Endodermal cell (in vitro differentiated cells): ENCODE measurements around the gene ZNF280D. TPM values are rescaled to one million over a fixed set of nuclear protein-coding genes. Genes with fewer than 3 reads are reported as not detected.
"Not testable (repeated sequence)": the region's sequence is repeated elsewhere in the genome, so short reads cannot be mapped to it uniquely, and the experiment has no call there.

ENCODE experiments used
- DNase-seq: peaks from one replicate; pipeline ENCODE4 v3.0.0-alpha.2; 2017
- H3K27ac ChIP-seq: 2 replicates; pipeline ENCODE4 v1.5.1; 2013; ENCODE audit warnings: mild to moderate bottlenecking, low read depth, low read length, moderate library complexity
- H3K27me3 ChIP-seq: 2 replicates; pipeline ENCODE4 v1.6.1; 2013; ENCODE audit warnings: mild to moderate bottlenecking, low read length, moderate library complexity; ENCODE audit not compliant: insufficient read depth, control insufficient read depth, poor library complexity, severe bottlenecking
- H3K36me3 ChIP-seq: 2 replicates; pipeline ENCODE4 v1.7.0; 2013; ENCODE audit warnings: mild to moderate bottlenecking, low read length, moderate library complexity; ENCODE audit not compliant: control insufficient read depth, insufficient read depth
- H3K4me1 ChIP-seq: one replicate; pipeline ENCODE4 v1.7.0; 2013; ENCODE audit warnings: low read length; ENCODE audit not compliant: control insufficient read depth, insufficient read depth
- H3K4me3 ChIP-seq: 2 replicates; pipeline ENCODE4 v1.5.1; 2013; ENCODE audit warnings: mild to moderate bottlenecking, low read length, moderate library complexity
- H3K9ac ChIP-seq: 2 replicates; pipeline ENCODE4 v1.6.1; 2013; ENCODE audit warnings: mild to moderate bottlenecking, low read length, moderate library complexity; ENCODE audit not compliant: poor library complexity, severe bottlenecking; ENCODE audit errors: extremely low read depth
- H3K9me3 ChIP-seq: 2 replicates; pipeline ENCODE4 v1.6.1; 2013; ENCODE audit warnings: mild to moderate bottlenecking, low read length, moderate library complexity; ENCODE audit not compliant: control insufficient read depth
- H3K27ac Mint-ChIP-seq: 2 replicates; pipeline ENCODE4 v1.8.0; 2020; ENCODE audit warnings: mixed read lengths
- H3K27me3 Mint-ChIP-seq: 2 replicates; pipeline ENCODE4 v1.8.0; 2021; ENCODE audit warnings: mild to moderate bottlenecking, mixed read lengths; ENCODE audit not compliant: insufficient read depth
- H3K36me3 Mint-ChIP-seq: 2 replicates; pipeline ENCODE4 v1.8.0; 2020; ENCODE audit warnings: low read depth, mixed read lengths
- H3K4me1 Mint-ChIP-seq: 2 replicates; pipeline ENCODE4 v1.8.0; 2020; ENCODE audit warnings: mixed read lengths
- H3K4me3 Mint-ChIP-seq: 2 replicates; pipeline ENCODE4 v1.8.0; 2020; ENCODE audit warnings: mild to moderate bottlenecking, moderate library complexity, mixed read lengths
- H3K9me3 Mint-ChIP-seq: 2 replicates; pipeline ENCODE4 v1.8.0; 2020; ENCODE audit warnings: mild to moderate bottlenecking, mixed read lengths
- WGBS, 2 experiments: methylation state at CpG; one replicate each; pipeline versions ENCODE4 v1.1.5 to v1.1.7; 2013; ENCODE audit warnings: missing lambda C conversion rate in 2 of 2, mixed read lengths in 1 of 2; ENCODE audit not compliant: insufficient coverage in 1 of 2, insufficient read length in 1 of 2; 5-methylcytosine and 5-hydroxymethylcytosine counted together
- total RNA-seq, 2 donors: library from RNA; stranded (reverse); fragmentation: NEBNext Ultra II Directional in 1 of 2; extraction: Animal tissue kit (Norgen Biotek cat#: 25700) in 1 of 2; gene quantifications; 2 replicates in 1 of 2; 3 replicates in 1 of 2; pipeline ENCODE4 v1.2.1, GENCODE V29; 2021
- TF ChIP-seq, protein P1 (sequence below): fragments of 200-600 bp; sonication (generic); conservative IDR thresholded peaks from 2 replicates; pipeline ENCODE4 v1.5.0; 2021; ENCODE audit warnings: antibody characterized with exemption, mild to moderate bottlenecking

The ZNF280D gene
- total RNA-seq, 2 donors from 2014 or later: 22.0 to 35.1 TPM

DNA sequence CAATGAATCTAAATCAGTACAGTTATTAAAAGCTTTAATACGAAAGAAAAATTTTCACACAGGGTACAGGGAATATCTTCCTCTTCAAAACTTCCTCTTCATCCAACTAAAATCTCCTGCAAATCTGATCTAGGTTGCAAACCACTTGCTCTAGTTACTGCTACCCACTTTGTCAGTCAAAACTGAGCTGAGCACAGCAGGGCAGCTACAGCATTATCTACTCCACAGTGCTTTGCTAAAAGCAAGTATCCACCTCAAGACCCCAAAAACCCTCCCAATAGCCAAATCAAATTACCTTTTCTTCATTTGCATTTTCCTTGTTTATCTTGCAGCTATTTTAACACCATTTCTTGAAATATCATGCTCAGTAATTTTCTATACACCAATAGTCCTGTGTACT is 14.7 kb downstream of the ZNF280D start:
- Histone ChIP-seq H3K4me1 (peaks cover 6% of the 10 kb centered on the region), H3K4me3 (no peak overlapping the region), H3K36me3 (no peaks in the 10 kb centered on the region), H3K9me3 (no peaks in the 10 kb centered on the region), H3K27ac (no peak overlapping the region), H3K27me3 (no peaks in the 10 kb centered on the region), H3K9ac (no peak overlapping the region)
- H3K4me1 Mint-ChIP-seq: peaks cover 37% of the 10 kb centered on the region
- H3K36me3 Mint-ChIP-seq: no peaks in the 10 kb centered on the region
- H3K27ac Mint-ChIP-seq: peak overlapping the region; percentile 73
- TF ChIP-seq, protein P1, sequence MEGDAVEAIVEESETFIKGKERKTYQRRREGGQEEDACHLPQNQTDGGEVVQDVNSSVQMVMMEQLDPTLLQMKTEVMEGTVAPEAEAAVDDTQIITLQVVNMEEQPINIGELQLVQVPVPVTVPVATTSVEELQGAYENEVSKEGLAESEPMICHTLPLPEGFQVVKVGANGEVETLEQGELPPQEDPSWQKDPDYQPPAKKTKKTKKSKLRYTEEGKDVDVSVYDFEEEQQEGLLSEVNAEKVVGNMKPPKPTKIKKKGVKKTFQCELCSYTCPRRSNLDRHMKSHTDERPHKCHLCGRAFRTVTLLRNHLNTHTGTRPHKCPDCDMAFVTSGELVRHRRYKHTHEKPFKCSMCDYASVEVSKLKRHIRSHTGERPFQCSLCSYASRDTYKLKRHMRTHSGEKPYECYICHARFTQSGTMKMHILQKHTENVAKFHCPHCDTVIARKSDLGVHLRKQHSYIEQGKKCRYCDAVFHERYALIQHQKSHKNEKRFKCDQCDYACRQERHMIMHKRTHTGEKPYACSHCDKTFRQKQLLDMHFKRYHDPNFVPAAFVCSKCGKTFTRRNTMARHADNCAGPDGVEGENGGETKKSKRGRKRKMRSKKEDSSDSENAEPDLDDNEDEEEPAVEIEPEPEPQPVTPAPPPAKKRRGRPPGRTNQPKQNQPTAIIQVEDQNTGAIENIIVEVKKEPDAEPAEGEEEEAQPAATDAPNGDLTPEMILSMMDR: no peak
- DNase-seq: no peak
- WGBS, 2 experiments: 73 to 86% methylated on average over 1 of the region's 1 CpG
- H3K9me3 Mint-ChIP-seq: no peaks in the 10 kb centered on the region
- no peak overlapping the region for H3K4me3 Mint-ChIP-seq
- H3K27me3 Mint-ChIP-seq: no peaks in the 10 kb centered on the region

DNA sequence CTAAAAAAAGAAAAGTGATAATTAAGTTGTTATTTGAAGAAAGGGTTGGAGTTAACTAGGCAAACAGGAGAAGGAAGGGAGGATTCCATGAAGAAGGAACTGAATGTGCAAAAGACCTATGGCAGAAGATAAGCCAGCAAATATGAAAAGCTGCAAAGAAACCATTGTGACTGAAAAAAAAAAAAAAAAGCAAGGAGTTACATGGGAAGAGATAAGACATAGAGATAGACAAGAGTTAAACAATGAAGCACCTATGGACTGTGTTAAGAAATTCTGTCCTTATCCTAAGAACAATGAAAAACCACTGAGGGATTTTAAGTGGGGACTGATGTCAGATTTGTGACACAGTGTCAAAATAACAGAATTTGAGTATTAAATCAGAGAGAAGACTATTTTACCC is 17.0 kb downstream of the ZNF280D start:
- no peaks in the 10 kb centered on the region for H3K36me3 ChIP-seq
- Mint-ChIP-seq H3K4me3 (no peak overlapping the region), H3K27me3 (no peaks in the 10 kb centered on the region), H3K9me3 (no peaks in the 10 kb centered on the region), H3K27ac (peak overlapping the region; percentile 31), H3K4me1 (peaks cover 35% of the 10 kb centered on the region), H3K36me3 (no peaks in the 10 kb centered on the region)
- no peak overlapping the region for H3K27ac ChIP-seq
- H3K27me3 ChIP-seq: no peaks in the 10 kb centered on the region
- no peaks in the 10 kb centered on the region for H3K9me3 ChIP-seq
- H3K4me1 ChIP-seq: peaks cover 6% of the 10 kb centered on the region
- no peak overlapping the region for H3K4me3 ChIP-seq
- DNase-seq: no peak
- no peak overlapping the region for H3K9ac ChIP-seq
- TF ChIP-seq, protein P1: no peak

DNA sequence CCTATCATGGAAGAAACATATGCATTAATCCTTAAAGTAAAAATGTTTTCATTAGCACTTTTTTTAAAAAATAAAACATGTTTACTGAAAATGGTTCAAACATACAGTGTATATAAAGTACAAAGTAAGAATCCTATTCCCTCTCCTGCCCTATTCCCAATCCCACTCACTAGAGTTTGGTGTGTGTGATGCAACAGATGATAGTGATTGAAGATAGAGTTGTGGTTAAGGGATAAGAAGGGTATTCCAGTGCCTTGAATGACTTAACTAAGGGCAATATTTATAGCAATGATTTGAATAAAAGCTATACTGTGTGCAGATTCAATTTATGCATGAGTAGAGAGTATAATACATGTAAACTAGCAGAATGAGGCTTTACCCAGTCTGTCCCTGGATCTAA is 18.1 kb downstream of the ZNF280D start:
- H3K4me1 ChIP-seq: peaks cover 6% of the 10 kb centered on the region
- Mint-ChIP-seq H3K4me3 (no peak overlapping the region), H3K4me1 (peaks cover 35% of the 10 kb centered on the region), H3K9me3 (peaks cover 2% of the 10 kb centered on the region), H3K36me3 (no peaks in the 10 kb centered on the region), H3K27ac (no peak overlapping the region), H3K27me3 (no peaks in the 10 kb centered on the region)
- TF ChIP-seq, protein P1: no peak
- no peak overlapping the region for H3K9ac ChIP-seq
- H3K27me3 ChIP-seq: no peaks in the 10 kb centered on the region
- no peak for DNase-seq
- no peak overlapping the region for H3K27ac ChIP-seq
- no peak overlapping the region for H3K4me3 ChIP-seq
- H3K36me3 ChIP-seq: no peaks in the 10 kb centered on the region
- no peaks in the 10 kb centered on the region for H3K9me3 ChIP-seq

DNA sequence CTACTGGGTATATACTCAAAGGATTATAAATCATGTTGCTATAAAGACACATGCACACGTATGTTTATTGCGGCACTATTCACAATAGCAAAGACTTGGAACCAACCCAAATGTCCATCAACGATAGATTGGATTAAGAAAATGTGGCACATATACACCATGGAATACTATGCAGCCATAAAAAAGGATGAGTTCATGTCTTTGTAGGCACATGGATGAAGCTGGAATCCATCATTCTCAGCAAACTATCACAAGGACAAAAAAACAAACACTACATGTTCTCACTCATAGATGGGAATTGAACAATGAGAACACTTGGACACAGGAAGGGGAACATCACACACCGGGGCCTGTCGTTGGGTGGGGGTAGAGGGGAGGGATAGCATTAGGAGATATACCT is 23.8 kb downstream of the ZNF280D start:
- H3K36me3 ChIP-seq, H3K4me3 Mint-ChIP-seq, H3K4me1 Mint-ChIP-seq, H3K27me3 ChIP-seq, H3K27ac ChIP-seq, H3K36me3 Mint-ChIP-seq, H3K4me1 ChIP-seq, H3K9ac ChIP-seq, DNase-seq, H3K9me3 ChIP-seq, H3K27ac Mint-ChIP-seq, H3K4me3 ChIP-seq, H3K27me3 Mint-ChIP-seq: not testable (repeated sequence)
- peaks cover 12% of the 10 kb centered on the region for H3K9me3 Mint-ChIP-seq
- 100% methylated on average over 1 of the region's 5 CpGs; no CpG with 5 or more reads in 1 of the 2 experiments for WGBS, 2 experiments
